Measurements from ENCODE around the gene CDK6.

The CDK6 gene

GRCh38 chr7:92826258-92826938, 10.0 kb downstream of the CDK6 start:
- no peak for DNase-seq (ENCODE audit: low read depth)

- DNase-seq (ENCODE audit: low read depth), result peak; percentile 38
Observed at GRCh38 chr7:92824901-92825480, 11.4 kb downstream of the CDK6 start.

- no peak for DNase-seq (ENCODE audit: low read depth)
Observed at GRCh38 chr7:92824450-92824849, 11.9 kb downstream of the CDK6 start.

- no peak for DNase-seq (ENCODE audit: low read depth)
Observed at GRCh38 chr7:92823042-92823441, 13.3 kb downstream of the CDK6 start.

- DNase-seq (ENCODE audit: low read depth), result no peak
Observed at GRCh38 chr7:92820191-92820590, 16.2 kb downstream of the CDK6 start.

- DNase-seq (ENCODE audit: low read depth), result no peak
Observed at GRCh38 chr7:92817398-92817797, 19.0 kb downstream of the CDK6 start.

GRCh38 chr7:92815412-92815811, 21.0 kb downstream of the CDK6 start:
- DNase-seq (ENCODE audit: low read depth), result no peak

GRCh38 chr7:92813390-92814024, 22.9 kb downstream of the CDK6 start:
- DNase-seq (ENCODE audit: low read depth), result peak; percentile 64

- no peak for DNase-seq (ENCODE audit: low read depth)
Observed at GRCh38 chr7:92811158-92811557, 25.2 kb downstream of the CDK6 start.

GRCh38 chr7:92809760-92810573, 26.4 kb downstream of the CDK6 start:
- peak; percentile 94 for DNase-seq (ENCODE audit: low read depth)

GRCh38 chr7:92809397-92809759, 27.0 kb downstream of the CDK6 start:
- no peak for DNase-seq (ENCODE audit: low read depth)

- no peak for DNase-seq (ENCODE audit: low read depth)
Observed at GRCh38 chr7:92808635-92809034, 27.7 kb downstream of the CDK6 start.

GRCh38 chr7:92808006-92808405, 28.4 kb downstream of the CDK6 start:
- DNase-seq (ENCODE audit: low read depth), result peak; percentile 58

- no peak for DNase-seq (ENCODE audit: low read depth)
Observed at GRCh38 chr7:92806496-92806895, 29.9 kb downstream of the CDK6 start.

GRCh38 chr7:92802406-92802805, 34.0 kb downstream of the CDK6 start:
- DNase-seq (ENCODE audit: low read depth), result no peak

- no peak for DNase-seq (ENCODE audit: low read depth)
Observed at GRCh38 chr7:92799446-92800211, 36.7 kb downstream of the CDK6 start.

- peak; percentile 69 for DNase-seq (ENCODE audit: low read depth)
Observed at GRCh38 chr7:92798517-92799249, 37.7 kb downstream of the CDK6 start.

GRCh38 chr7:92797693-92798092, 38.7 kb downstream of the CDK6 start:
- peak; percentile 44 for DNase-seq (ENCODE audit: low read depth)

GRCh38 chr7:92797284-92797683, 39.1 kb downstream of the CDK6 start:
- peak; percentile 76 for DNase-seq (ENCODE audit: low read depth)

GRCh38 chr7:92794831-92795230, 41.5 kb downstream of the CDK6 start:
- DNase-seq (ENCODE audit: low read depth), result peak; percentile 32

- DNase-seq (ENCODE audit: low read depth), result peak; percentile 43
Observed at GRCh38 chr7:92794391-92794790, 42.0 kb downstream of the CDK6 start.
